IMR-90 (cell line): ENCODE data around the gene YLPM1. TPM values are rescaled to one million over a fixed set of nuclear protein-coding genes. Genes with fewer than 3 reads are reported as not detected.

Source experiments
- ATAC-seq: fragments of 200-7000 bp; cut with Tn5 transposase; 2 replicates; pipeline ENCODE4 v1.9.1; 2020; ENCODE audit warnings: low read depth, mild to moderate bottlenecking, moderate library complexity
- BruUV-seq: library from RNA; stranded (reverse); fragments of 400-500 nt; replicated peaks from 2 replicates; lab custom pipeline; 2021; lab: Mats Ljungman, UMichigan
- CTCF ChIA-PET: fragments of 300-600 bp; formaldehyde crosslinking; extraction: SDS; loops from one replicate; lab custom pipeline; 2021; ENCODE audit warnings: antibody characterized with exemption; lab: Yijun Ruan, JAX
- POLR2A ChIA-PET: fragments of 300-600 bp; sonication (Branson Sonifier 250); formaldehyde crosslinking; loops from one replicate; lab custom pipeline; 2022; ENCODE audit warnings: antibody characterized with exemption; ENCODE audit not compliant: unreplicated experiment; lab: Charles Lee
- DNase-seq: peaks from one replicate; pipeline ENCODE4 v3.0.0; 2013
- H2AFZ ChIP-seq: replicated peaks from 2 replicates; pipeline ENCODE3; 2013; ENCODE audit warnings: low read length, mild to moderate bottlenecking; ENCODE audit not compliant: poor library complexity
- H2AK5ac ChIP-seq: 2 replicates; pipeline ENCODE4 v1.6.1; 2013; ENCODE audit warnings: low read depth, low read length, inconsistent platforms
- H2AK9ac ChIP-seq: replicated peaks from 2 replicates; pipeline ENCODE3; 2013; ENCODE audit warnings: mild to moderate bottlenecking, low read depth, low read length, moderate library complexity; ENCODE audit not compliant: poor library complexity
- H2BK120ac ChIP-seq: 2 replicates; pipeline ENCODE4 v1.6.1; 2013; ENCODE audit warnings: low read depth, low read length, inconsistent platforms
- H2BK15ac ChIP-seq: 3 replicates; pipeline ENCODE4 v1.6.1; 2013; ENCODE audit warnings: low read depth, low read length, inconsistent platforms
- H2BK20ac ChIP-seq: 2 replicates; pipeline ENCODE4 v1.6.1; 2013; ENCODE audit warnings: low read depth, mild to moderate bottlenecking, inconsistent platforms, low read length, moderate library complexity
- H2BK5ac ChIP-seq: 2 replicates; pipeline ENCODE4 v1.6.1; 2013; ENCODE audit warnings: mild to moderate bottlenecking, low read depth, low read length, inconsistent platforms; ENCODE audit not compliant: poor library complexity, severe bottlenecking
- H3K14ac ChIP-seq: replicated peaks from 2 replicates; pipeline ENCODE4 v1.6.1; 2013; ENCODE audit warnings: low read depth, low read length, inconsistent platforms
- H3K18ac ChIP-seq: 2 replicates; pipeline ENCODE4 v1.6.1; 2013; ENCODE audit warnings: low read depth, low read length, control low read depth
- H3K23ac ChIP-seq: 2 replicates; pipeline ENCODE4 v1.6.1; 2013; ENCODE audit warnings: low read depth, low read length, inconsistent platforms
- H3K27ac ChIP-seq: 2 replicates; pipeline ENCODE4 v1.5.1; 2013; ENCODE audit warnings: mild to moderate bottlenecking, control low read depth, low read length; ENCODE audit not compliant: insufficient read depth
- H3K27me3 ChIP-seq: 2 replicates; pipeline ENCODE4 v1.6.1; 2013; ENCODE audit warnings: low read length; ENCODE audit not compliant: control insufficient read depth, insufficient read depth
- H3K36me3 ChIP-seq: 2 replicates; pipeline ENCODE4 v1.6.1; 2013; ENCODE audit warnings: low read length, mixed read lengths; ENCODE audit not compliant: control insufficient read depth, insufficient read depth
- H3K4ac ChIP-seq: 2 replicates; pipeline ENCODE4 v1.6.1; 2013; ENCODE audit warnings: low read depth, low read length, inconsistent platforms
- H3K4me1 ChIP-seq: 2 replicates; pipeline ENCODE4 v1.6.1; 2013; ENCODE audit warnings: low read length, mixed read lengths; ENCODE audit not compliant: control insufficient read depth, insufficient read depth
- H3K4me2 ChIP-seq: 2 replicates; pipeline ENCODE4 v1.6.1; 2013; ENCODE audit warnings: low read depth, mild to moderate bottlenecking, control low read depth, low read length, moderate library complexity
- H3K4me3 ChIP-seq: 2 replicates; pipeline ENCODE4 v1.5.1; 2013; ENCODE audit warnings: low read depth, mild to moderate bottlenecking, control low read depth, low read length, moderate library complexity; ENCODE audit not compliant: insufficient read depth
- H3K56ac ChIP-seq: 2 replicates; pipeline ENCODE4 v1.6.1; 2013; ENCODE audit warnings: low read length, inconsistent platforms; ENCODE audit not compliant: insufficient read depth; ENCODE audit errors: extremely low read depth
- H3K79me1 ChIP-seq, 2 experiments: 2 replicates each; pipeline ENCODE4 v1.6.1; 2013; ENCODE audit warnings: low read length in 2 of 2, inconsistent platforms in 1 of 2, low read depth in 1 of 2
- H3K9ac ChIP-seq: 2 replicates; pipeline ENCODE4 v1.6.1; 2013; ENCODE audit warnings: low read depth, low read length, control low read depth
- H3K9me1 ChIP-seq: 2 replicates; pipeline ENCODE4 v1.6.1; 2013; ENCODE audit warnings: low read length, inconsistent platforms; ENCODE audit not compliant: insufficient read depth
- H3K9me3 ChIP-seq: 2 replicates; pipeline ENCODE4 v1.6.1; 2013; ENCODE audit warnings: low read length; ENCODE audit not compliant: control insufficient read depth, insufficient read depth
- H4K20me1 ChIP-seq: 2 replicates; pipeline ENCODE4 v1.6.1; 2013; ENCODE audit warnings: low read length, inconsistent platforms; ENCODE audit not compliant: insufficient read depth
- H4K5ac ChIP-seq: 2 replicates; pipeline ENCODE4 v1.6.1; 2013; ENCODE audit warnings: mild to moderate bottlenecking, low read depth, low read length, control low read depth
- H4K8ac ChIP-seq, 2 experiments: 2 replicates each; pipeline ENCODE4 v1.6.1; 2013; ENCODE audit warnings: low read depth in 2 of 2, low read length in 2 of 2, control low read depth in 1 of 2, inconsistent platforms in 1 of 2
- H4K91ac ChIP-seq: 2 replicates; pipeline ENCODE4 v1.6.1; 2013; ENCODE audit warnings: low read depth, low read length, inconsistent platforms; ENCODE audit not compliant: insufficient read depth
- BHLHE40 ChIP-seq: fragments of 150-350 bp; IDR thresholded peaks from 2 replicates; pipeline ENCODE4 v1.6.1; 2016; ENCODE audit warnings: mild to moderate bottlenecking, low read depth, low read length
- CEBPB ChIP-seq: IDR thresholded peaks from 2 replicates; pipeline ENCODE4 v1.6.1; 2012; ENCODE audit warnings: low read depth, low read length, improper control_type of control experiment
- CHD1 ChIP-seq: IDR thresholded peaks from 2 replicates; pipeline ENCODE4 v1.6.1; 2012; ENCODE audit warnings: low read depth, low read length, improper control_type of control experiment
- FOS ChIP-seq: fragments of 150-350 bp; IDR thresholded peaks from 2 replicates; pipeline ENCODE4 v1.6.1; 2016; ENCODE audit warnings: low read depth, low read length
- MAFK ChIP-seq: IDR thresholded peaks from 2 replicates; pipeline ENCODE4 v1.6.1; 2012; ENCODE audit warnings: low read depth, low read length, improper control_type of control experiment
- MAZ ChIP-seq: IDR thresholded peaks from 2 replicates; pipeline ENCODE4 v1.6.1; 2012; ENCODE audit warnings: low read depth, mild to moderate bottlenecking, low read length, improper control_type of control experiment, moderate library complexity, borderline replicate concordance
- MXI1 ChIP-seq: IDR thresholded peaks from 2 replicates; pipeline ENCODE4 v1.6.1; 2012; ENCODE audit warnings: low read depth, mild to moderate bottlenecking, low read length, moderate library complexity, borderline replicate concordance
- NFE2L2 ChIP-seq: fragments of 150-350 bp; IDR thresholded peaks from 2 replicates; pipeline ENCODE4 v1.6.1; 2016; ENCODE audit warnings: low read depth, mild to moderate bottlenecking, low read length
- POLR2A ChIP-seq: IDR thresholded peaks from 2 replicates; pipeline ENCODE4 v1.6.1; 2012; ENCODE audit warnings: mild to moderate bottlenecking, low read depth, low read length
- RAD21 ChIP-seq: IDR thresholded peaks from 2 replicates; pipeline ENCODE4 v1.6.1; 2012; ENCODE audit warnings: low read length, improper control_type of control experiment
- RCOR1 ChIP-seq: IDR thresholded peaks from 2 replicates; pipeline ENCODE4 v1.6.1; 2012; ENCODE audit warnings: mild to moderate bottlenecking, low read length, improper control_type of control experiment; ENCODE audit not compliant: insufficient replicate concordance
- RFX5 ChIP-seq: IDR thresholded peaks from 2 replicates; pipeline ENCODE4 v1.8.0; 2012; ENCODE audit warnings: low read depth, mild to moderate bottlenecking, low read length, moderate library complexity
- SMC3 ChIP-seq: fragments of 150-350 bp; IDR thresholded peaks from 2 replicates; pipeline ENCODE4 v1.6.1; 2016; ENCODE audit warnings: low read depth, mild to moderate bottlenecking, antibody characterized with exemption, low read length, moderate library complexity
- WGBS, 2 experiments: methylation state at CpG; one replicate each; pipeline versions ENCODE4 v1.1.5 to v1.1.7; 2013; ENCODE audit warnings: missing lambda C conversion rate in 2 of 2; ENCODE audit not compliant: insufficient read length in 1 of 2; ENCODE audit errors: extremely low coverage in 2 of 2; 5-methylcytosine and 5-hydroxymethylcytosine counted together
- dilution Hi-C: fragments of 300-500 bp; cut with HindIII; formaldehyde crosslinking; loops from one replicate; pipeline ENCODE4 v1.14.3; 2018; ENCODE audit warnings: low sequenced_read_pairs; ENCODE audit not compliant: unreplicated experiment
- in situ Hi-C: fragments of 300-500 bp; cut with MboI; formaldehyde crosslinking; loops from 3 replicates; pipeline ENCODE4 v1.14.3; 2019; ENCODE audit warnings: low sequenced_read_pairs, inconsistent platforms, mixed read lengths
- intact Hi-C: fragments of 100-400 bp; cut with micrococcal nuclease; formaldehyde crosslinking; loops from 2 replicates; pipeline ENCODE4 v1.10.0; 2022
- polyA plus RNA-seq, 3 experiments: library from polyadenylated mRNA; depleted of rRNA; stranded (reverse); fragments of >200 nt; gene quantifications; 2 replicates each; pipeline ENCODE4 v1.2.3, GENCODE V29; 2012; ENCODE audit warnings: low replicate concordance in 1 of 3
- total RNA-seq: library from RNA; depleted of rRNA; stranded (reverse); fragments of >200 nt; gene quantifications from 2 replicates; pipeline ENCODE4 v1.2.3, GENCODE V29; 2012
- TF ChIP-seq, protein P1 (sequence below): fragments of 150-350 bp; IDR thresholded peaks from 2 replicates; pipeline ENCODE4 v1.6.1; 2016; ENCODE audit warnings: low read depth, mild to moderate bottlenecking, low read length, moderate library complexity, borderline replicate concordance
- TF ChIP-seq, protein P2 (sequence below): fragments of 150-350 bp; IDR thresholded peaks from 2 replicates; pipeline ENCODE4 v1.6.1; 2017; ENCODE audit warnings: mild to moderate bottlenecking, antibody characterized with exemption, low read length, low read depth
- TF ChIP-seq, protein P3 (sequence below): conservative IDR thresholded peaks from 2 replicates; pipeline ENCODE4 v1.5.1; 2012; ENCODE audit warnings: mild to moderate bottlenecking, low read depth, low read length, improper control_type of control experiment

YLPM1 gene
- total and polyA plus RNA-seq, 2 of the 4 experiments (the other 2 are of a cell fraction): 8.2 to 19.7 TPM

DNA sequence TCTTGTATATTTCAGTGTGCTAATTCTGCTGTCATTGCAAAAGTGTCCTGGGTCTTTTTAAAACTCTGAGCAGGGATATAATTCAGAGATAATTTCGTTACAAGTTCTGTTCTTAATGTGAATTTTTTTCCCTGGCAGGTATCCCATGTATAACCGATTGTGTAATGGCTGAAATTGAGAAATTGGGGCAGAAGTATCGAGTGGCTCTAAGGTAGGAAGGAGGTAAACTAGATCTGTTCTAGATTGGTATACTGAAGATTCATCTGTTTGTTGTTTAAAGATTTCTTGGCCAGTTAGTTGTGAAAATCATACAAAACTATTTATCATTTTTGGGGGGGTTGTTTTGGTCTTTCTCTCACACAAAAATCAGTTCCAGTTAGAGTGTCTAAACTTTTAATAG is 40.0 kb upstream of the YLPM1 start:
- H4K8ac ChIP-seq: no peak overlapping the region
- ChIA-PET CTCF (no interaction called here), POLR2A (interaction anchor here (0.7 kb wide), 1 partner anchor 61 kb away, joined by 6 read pairs; no protein-coding TSS in a partner anchor)
- H2AK9ac ChIP-seq: no peak overlapping the region
- no peak overlapping the region for H2BK5ac ChIP-seq
- no peak overlapping the region for H2BK20ac ChIP-seq
- TF ChIP-seq MAFK (no peak), POLR2A (no peak), SMC3 (no peak), MXI1 (no peak), BHLHE40 (no peak), RFX5 (no peak), CEBPB (no peak), FOS (no peak), CHD1 (no peak), NFE2L2 (no peak), RAD21 (no peak), MAZ (no peak), RCOR1 (no peak)
- TF ChIP-seq, protein P1, sequence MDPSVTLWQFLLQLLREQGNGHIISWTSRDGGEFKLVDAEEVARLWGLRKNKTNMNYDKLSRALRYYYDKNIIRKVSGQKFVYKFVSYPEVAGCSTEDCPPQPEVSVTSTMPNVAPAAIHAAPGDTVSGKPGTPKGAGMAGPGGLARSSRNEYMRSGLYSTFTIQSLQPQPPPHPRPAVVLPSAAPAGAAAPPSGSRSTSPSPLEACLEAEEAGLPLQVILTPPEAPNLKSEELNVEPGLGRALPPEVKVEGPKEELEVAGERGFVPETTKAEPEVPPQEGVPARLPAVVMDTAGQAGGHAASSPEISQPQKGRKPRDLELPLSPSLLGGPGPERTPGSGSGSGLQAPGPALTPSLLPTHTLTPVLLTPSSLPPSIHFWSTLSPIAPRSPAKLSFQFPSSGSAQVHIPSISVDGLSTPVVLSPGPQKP: no peak
- TF ChIP-seq, protein P2, sequence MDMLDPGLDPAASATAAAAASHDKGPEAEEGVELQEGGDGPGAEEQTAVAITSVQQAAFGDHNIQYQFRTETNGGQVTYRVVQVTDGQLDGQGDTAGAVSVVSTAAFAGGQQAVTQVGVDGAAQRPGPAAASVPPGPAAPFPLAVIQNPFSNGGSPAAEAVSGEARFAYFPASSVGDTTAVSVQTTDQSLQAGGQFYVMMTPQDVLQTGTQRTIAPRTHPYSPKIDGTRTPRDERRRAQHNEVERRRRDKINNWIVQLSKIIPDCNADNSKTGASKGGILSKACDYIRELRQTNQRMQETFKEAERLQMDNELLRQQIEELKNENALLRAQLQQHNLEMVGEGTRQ: no peak
- TF ChIP-seq, protein P3, sequence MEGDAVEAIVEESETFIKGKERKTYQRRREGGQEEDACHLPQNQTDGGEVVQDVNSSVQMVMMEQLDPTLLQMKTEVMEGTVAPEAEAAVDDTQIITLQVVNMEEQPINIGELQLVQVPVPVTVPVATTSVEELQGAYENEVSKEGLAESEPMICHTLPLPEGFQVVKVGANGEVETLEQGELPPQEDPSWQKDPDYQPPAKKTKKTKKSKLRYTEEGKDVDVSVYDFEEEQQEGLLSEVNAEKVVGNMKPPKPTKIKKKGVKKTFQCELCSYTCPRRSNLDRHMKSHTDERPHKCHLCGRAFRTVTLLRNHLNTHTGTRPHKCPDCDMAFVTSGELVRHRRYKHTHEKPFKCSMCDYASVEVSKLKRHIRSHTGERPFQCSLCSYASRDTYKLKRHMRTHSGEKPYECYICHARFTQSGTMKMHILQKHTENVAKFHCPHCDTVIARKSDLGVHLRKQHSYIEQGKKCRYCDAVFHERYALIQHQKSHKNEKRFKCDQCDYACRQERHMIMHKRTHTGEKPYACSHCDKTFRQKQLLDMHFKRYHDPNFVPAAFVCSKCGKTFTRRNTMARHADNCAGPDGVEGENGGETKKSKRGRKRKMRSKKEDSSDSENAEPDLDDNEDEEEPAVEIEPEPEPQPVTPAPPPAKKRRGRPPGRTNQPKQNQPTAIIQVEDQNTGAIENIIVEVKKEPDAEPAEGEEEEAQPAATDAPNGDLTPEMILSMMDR: no peak
- H2AK5ac ChIP-seq: no peak overlapping the region
- H3K18ac ChIP-seq: no peak overlapping the region
- H3K9ac ChIP-seq: no peak overlapping the region
- no peaks in the 10 kb centered on the region for H3K27me3 ChIP-seq
- no peaks in the 10 kb centered on the region for H3K9me1 ChIP-seq
- H3K14ac ChIP-seq: no peak overlapping the region
- no peak overlapping the region for H3K4me3 ChIP-seq
- no peak for ATAC-seq
- in situ Hi-C loops (no loop called here), intact Hi-C loops (no loop called here), dilution Hi-C loops (no loop called here)
- no peak overlapping the region for H4K5ac ChIP-seq
- H3K4me1 ChIP-seq: no peaks in the 10 kb centered on the region
- H2BK15ac ChIP-seq: no peak overlapping the region
- H3K79me1 ChIP-seq: peaks cover 7 to 15% of the 10 kb centered on the region in 2 experiments; a peak in 3 of 4 replicates
- H2AFZ ChIP-seq: no peak overlapping the region
- no peak overlapping the region for H4K91ac ChIP-seq
- H3K27ac ChIP-seq: no peak overlapping the region
- DNase-seq: no peak
- H3K4ac ChIP-seq: no peak overlapping the region
- H3K36me3 ChIP-seq: peaks cover 18% of the 10 kb centered on the region
- H3K56ac ChIP-seq: no peak overlapping the region
- no peak overlapping the region for H2BK120ac ChIP-seq
- no peaks in the 10 kb centered on the region for H4K20me1 ChIP-seq
- no TSS peak for BruUV-seq
- H3K23ac ChIP-seq: no peak overlapping the region
- H3K9me3 ChIP-seq: no peaks in the 10 kb centered on the region; the same call in 1 of the 2 replicates
- 100% methylated on average over 2 of the region's 3 CpGs; no CpG with 5 or more reads in 1 of the 2 experiments for WGBS, 2 experiments
- no peak overlapping the region for H3K4me2 ChIP-seq
